Measurements from ENCODE around the gene MINDY3.

MINDY3 gene

GRCh38 chr10:15748126-15748525, 112.2 kb downstream of the MINDY3 start:
- TF ChIP-seq FOXP2 (optimal IDR thresholded peaks at IDR 0.05; ENCODE audit: borderline replicate concordance, extremely low read depth, extremely low read length, insufficient read depth): no peak

- TF ChIP-seq FOXP2 (optimal IDR thresholded peaks at IDR 0.05; ENCODE audit: borderline replicate concordance, extremely low read depth, extremely low read length, insufficient read depth) (no peak), REST (IDR thresholded peaks at IDR 0.05; ENCODE audit: insufficient read depth in 1 of 2, low read depth in 2 of 2, low read length in 2 of 2) (no peak), TAF1 (IDR thresholded peaks at IDR 0.05; ENCODE audit: borderline replicate concordance, insufficient read depth, low read length) (no peak), POLR2AphosphoS5 (IDR thresholded peaks at IDR 0.05; ENCODE audit: low read depth, low read length) (no peak), SIN3A (IDR thresholded peaks at IDR 0.05; ENCODE audit: borderline replicate concordance, insufficient read depth, low read length) (no peak)
Observed at GRCh38 chr10:15747632-15748031, 112.7 kb downstream of the MINDY3 start.

GRCh38 chr10:15745751-15746150, 114.6 kb downstream of the MINDY3 start:
- no peak for TF ChIP-seq FOXP2 (optimal IDR thresholded peaks at IDR 0.05; ENCODE audit: borderline replicate concordance, extremely low read depth, extremely low read length, insufficient read depth)

GRCh38 chr10:15744217-15744865, 116.0 kb downstream of the MINDY3 start:
- TF ChIP-seq POLR2AphosphoS5 (IDR thresholded peaks at IDR 0.05; ENCODE audit: low read depth, low read length) (no peak), FOXP2 (optimal IDR thresholded peaks at IDR 0.05; ENCODE audit: borderline replicate concordance, extremely low read depth, extremely low read length, insufficient read depth) (no peak), SIN3A (IDR thresholded peaks at IDR 0.05; ENCODE audit: borderline replicate concordance, insufficient read depth, low read length) (no peak), TAF1 (IDR thresholded peaks at IDR 0.05; ENCODE audit: borderline replicate concordance, insufficient read depth, low read length) (no peak), REST (IDR thresholded peaks at IDR 0.05; ENCODE audit: insufficient read depth in 1 of 2, low read depth in 2 of 2, low read length in 2 of 2) (no peak)

GRCh38 chr10:15743443-15743842, 116.9 kb downstream of the MINDY3 start:
- TF ChIP-seq TAF1 (IDR thresholded peaks at IDR 0.05; ENCODE audit: borderline replicate concordance, insufficient read depth, low read length) (no peak), SIN3A (IDR thresholded peaks at IDR 0.05; ENCODE audit: borderline replicate concordance, insufficient read depth, low read length) (no peak), POLR2AphosphoS5 (IDR thresholded peaks at IDR 0.05; ENCODE audit: low read depth, low read length) (no peak), FOXP2 (optimal IDR thresholded peaks at IDR 0.05; ENCODE audit: borderline replicate concordance, extremely low read depth, extremely low read length, insufficient read depth) (no peak), REST (IDR thresholded peaks at IDR 0.05; ENCODE audit: insufficient read depth in 1 of 2, low read depth in 2 of 2, low read length in 2 of 2) (no peak)

GRCh38 chr10:15742836-15743235, 117.5 kb downstream of the MINDY3 start:
- TF ChIP-seq REST (IDR thresholded peaks at IDR 0.05; ENCODE audit: insufficient read depth in 1 of 2, low read depth in 2 of 2, low read length in 2 of 2): no peak
- TF ChIP-seq SIN3A (IDR thresholded peaks at IDR 0.05; ENCODE audit: borderline replicate concordance, insufficient read depth, low read length): no peak
- TF ChIP-seq POLR2AphosphoS5 (IDR thresholded peaks at IDR 0.05; ENCODE audit: low read depth, low read length): no peak
- TF ChIP-seq TAF1 (IDR thresholded peaks at IDR 0.05; ENCODE audit: borderline replicate concordance, insufficient read depth, low read length): no peak
- no peak for TF ChIP-seq FOXP2 (optimal IDR thresholded peaks at IDR 0.05; ENCODE audit: borderline replicate concordance, extremely low read depth, extremely low read length, insufficient read depth)

All from PFSK-1 (cell line).